A549 (cell line): ENCODE data around the gene STMN3. TPM values are rescaled to one million over a fixed set of nuclear protein-coding genes. Genes with fewer than 3 reads are reported as not detected.

Experiments used
- ATAC-seq, 2 experiments: fragments of 200-7000 bp in 1 of 2; fragments of >200 bp in 1 of 2; cut with Nextera tagmentation in 1 of 2; cut with Tn5 transposase in 1 of 2; 3 replicates each; pipeline versions ENCODE4 v1.8.0 to v1.9.1; 2018 to 2020; ENCODE audit warnings: mild to moderate bottlenecking in 1 of 2, moderate library complexity in 1 of 2
- CTCF ChIA-PET: fragments of 300-600 bp; sonication (Branson Sonifier 250); formaldehyde crosslinking; extraction: SDS; loops from one replicate; lab custom pipeline; 2021; ENCODE audit warnings: antibody characterized with exemption, inconsistent platforms; lab: Yijun Ruan, JAX
- POLR2A ChIA-PET: fragments of 350-600 bp; formaldehyde crosslinking; extraction: SDS; loops from one replicate; lab custom pipeline; 2021; ENCODE audit warnings: antibody characterized with exemption, inconsistent platforms; lab: Yijun Ruan, JAX
- DNase-seq, 2 experiments: peaks; one replicate each; pipeline versions ENCODE4 v3.0.0 to v3.0.0-alpha.2; 2011 to 2016; ENCODE audit warnings: low read depth in 1 of 2, low spot score in 1 of 2
- FAIRE-seq: peaks from 2 replicates; lab custom pipeline; 2011; peaks lifted over from hg19 to GRCh38; lab: Jason Lieb, UNC
- H3K27ac ChIP-seq, 2 experiments: fragments of >200 bp; sonication (Bioruptor Twin); formaldehyde crosslinking; 3 replicates each; pipeline ENCODE4 v1.5.1; 2016 to 2017
- H3K4me1 ChIP-seq: fragments of >200 bp; sonication (Bioruptor Twin); formaldehyde crosslinking; 3 replicates; pipeline ENCODE4 v1.6.1; 2016
- H3K4me2 ChIP-seq: fragments of >200 bp; sonication (Bioruptor Twin); formaldehyde crosslinking; 3 replicates; pipeline ENCODE4 v1.6.1; 2016
- H3K4me3 ChIP-seq: fragments of >200 bp; sonication (Bioruptor Twin); formaldehyde crosslinking; 3 replicates; pipeline ENCODE4 v1.5.1; 2016
- H3K9me3 ChIP-seq: fragments of >200 bp; sonication (Bioruptor Twin); formaldehyde crosslinking; 3 replicates; pipeline ENCODE4 v1.6.1; 2016
- CBX8 ChIP-seq: fragments of 200-600 bp; sonication (generic); IDR thresholded peaks from 2 replicates; pipeline ENCODE4 v1.6.1; 2016
- E2F6 ChIP-seq: IDR thresholded peaks from 2 replicates; pipeline ENCODE4 v1.6.1; 2012; ENCODE audit warnings: low read depth, borderline replicate concordance
- EHMT2 ChIP-seq: fragments of 200-600 bp; sonication (generic); IDR thresholded peaks from 2 replicates; pipeline ENCODE4 v1.6.1; 2016; ENCODE audit warnings: antibody characterized with exemption, low read depth, mild to moderate bottlenecking, moderate library complexity
- FOXS1 ChIP-seq: fragments of 250-450 bp; sonication (Bioruptor Pico); IDR thresholded peaks from 2 replicates; pipeline ENCODE4 v1.5.0; 2020; ENCODE audit warnings: mild to moderate bottlenecking, moderate library complexity
- GATA3 ChIP-seq: IDR thresholded peaks from 2 replicates; pipeline ENCODE4 v1.6.1; 2012; ENCODE audit warnings: borderline replicate concordance
- HEYL ChIP-seq: fragments of 250-450 bp; sonication (Bioruptor Pico); IDR thresholded peaks from 2 replicates; pipeline ENCODE4 v1.8.0; 2021; ENCODE audit warnings: mild to moderate bottlenecking, moderate library complexity
- HOXA7 ChIP-seq: fragments of 250-450 bp; sonication (Bioruptor Pico); IDR thresholded peaks from 2 replicates; pipeline ENCODE4 v1.5.0; 2020; ENCODE audit warnings: mild to moderate bottlenecking, moderate library complexity
- HOXB13 ChIP-seq: fragments of 250-450 bp; sonication (Bioruptor Pico); IDR thresholded peaks from 2 replicates; pipeline ENCODE4 v1.5.0; 2020; ENCODE audit warnings: low read depth, mild to moderate bottlenecking, moderate library complexity
- JUN ChIP-seq, 2 experiments: fragments of >200 bp; sonication (Bioruptor Twin); formaldehyde crosslinking; IDR thresholded peaks; 2 replicates in 1 of 2; 3 replicates in 1 of 2; pipeline ENCODE4 v1.6.1; 2016 to 2017
- JUNB ChIP-seq: fragments of >200 bp; sonication (Bioruptor Twin); formaldehyde crosslinking; IDR thresholded peaks from 2 replicates; pipeline ENCODE4 v1.6.1; 2016
- KDM5A ChIP-seq: fragments of 200-600 bp; sonication (generic); IDR thresholded peaks from 2 replicates; pipeline ENCODE4 v1.6.1; 2016; ENCODE audit warnings: antibody characterized with exemption, mild to moderate bottlenecking
- PHF8 ChIP-seq: fragments of 200-600 bp; sonication (generic); IDR thresholded peaks from 2 replicates; pipeline ENCODE4 v1.6.1; 2016; ENCODE audit warnings: low read depth, mild to moderate bottlenecking, antibody characterized with exemption, moderate library complexity, borderline replicate concordance
- RAD21 ChIP-seq, 2 experiments: fragments of >200 bp in 1 of 2; sonication (Bioruptor Twin) in 1 of 2; formaldehyde crosslinking in 1 of 2; IDR thresholded peaks in 1 of 2; conservative IDR thresholded peaks in 1 of 2; 2 replicates in 1 of 2; 3 replicates in 1 of 2; pipeline ENCODE4 v1.6.1; 2012 to 2018; ENCODE audit warnings: inconsistent platforms in 1 of 2
- RARB ChIP-seq: fragments of 250-450 bp; sonication (Bioruptor Pico); IDR thresholded peaks from 2 replicates; pipeline ENCODE4 v1.8.0; 2021; ENCODE audit warnings: mild to moderate bottlenecking, moderate library complexity
- REST ChIP-seq: fragments of 200-600 bp; sonication (generic); IDR thresholded peaks from 2 replicates; pipeline ENCODE4 v1.6.1; 2016; ENCODE audit warnings: antibody characterized with exemption, mild to moderate bottlenecking, moderate library complexity
- RFX5 ChIP-seq: fragments of 450-650 bp; IDR thresholded peaks from 2 replicates; pipeline ENCODE4 v1.7.1; 2014; ENCODE audit warnings: antibody characterized with exemption, mild to moderate bottlenecking, moderate library complexity
- RNF2 ChIP-seq: fragments of 200-600 bp; sonication (generic); IDR thresholded peaks from 2 replicates; pipeline ENCODE4 v1.6.1; 2016; ENCODE audit warnings: low read depth, mild to moderate bottlenecking, antibody characterized with exemption, moderate library complexity, borderline replicate concordance
- SMC3 ChIP-seq: fragments of >200 bp; sonication (Bioruptor Twin); formaldehyde crosslinking; IDR thresholded peaks from 3 replicates; pipeline ENCODE4 v1.6.1; 2018; ENCODE audit warnings: inconsistent platforms
- SREBF2 ChIP-seq: fragments of 450-650 bp; IDR thresholded peaks from 2 replicates; pipeline ENCODE4 v1.6.1; 2014; ENCODE audit warnings: mild to moderate bottlenecking, moderate library complexity
- ZFP36 ChIP-seq: fragments of 450-650 bp; IDR thresholded peaks from 2 replicates; pipeline ENCODE4 v1.6.1; 2014; ENCODE audit warnings: borderline replicate concordance; ENCODE audit not compliant: partially characterized antibody
- WGBS: methylation state at CpG from one replicate; pipeline ENCODE4 v1.1.6; 2017; ENCODE audit errors: missing lambda C conversion rate; 5-methylcytosine and 5-hydroxymethylcytosine counted together
- polyA plus RNA-seq, 4 experiments: library from polyadenylated mRNA; depleted of rRNA in 3 of 4; stranded (reverse); fragments of >200 nt; fragmentation: RNase III in 1 of 4; extraction: RNeasy Plus Mini Kit Qiagen cat#74134 plus additional on column Dnase treatment in 1 of 4; gene quantifications; 2 replicates in 3 of 4; 3 replicates in 1 of 4; pipeline ENCODE4 v1.2.3, GENCODE V29; 2011 to 2017
- TF ChIP-seq, protein P1 (sequence below): fragments of >200 bp; sonication (Bioruptor Twin); formaldehyde crosslinking; IDR thresholded peaks from 3 replicates; pipeline ENCODE4 v1.5.1; 2016
- TF ChIP-seq, protein P2 (sequence below): fragments of 150-350 bp; IDR thresholded peaks from 2 replicates; pipeline ENCODE4 v1.6.1; 2014; ENCODE audit warnings: low read depth, mild to moderate bottlenecking, low read length
- TF ChIP-seq, protein P3 (sequence below): IDR thresholded peaks from 2 replicates; pipeline ENCODE4 v1.6.1; 2012
- TF ChIP-seq, protein P4 (sequence below): fragments of 450-650 bp; IDR thresholded peaks from 2 replicates; pipeline ENCODE4 v1.6.1; 2014; ENCODE audit warnings: antibody characterized with exemption
- TF ChIP-seq, protein P5 (sequence below): fragments of >200 bp; sonication (Bioruptor Twin); formaldehyde crosslinking; IDR thresholded peaks from 3 replicates; pipeline ENCODE4 v1.6.1; 2016

The STMN3 gene
- polyA plus RNA-seq, 2 of the 4 experiments (the other 2 are of a cell fraction): 2.8 to 3.2 TPM

DNA sequence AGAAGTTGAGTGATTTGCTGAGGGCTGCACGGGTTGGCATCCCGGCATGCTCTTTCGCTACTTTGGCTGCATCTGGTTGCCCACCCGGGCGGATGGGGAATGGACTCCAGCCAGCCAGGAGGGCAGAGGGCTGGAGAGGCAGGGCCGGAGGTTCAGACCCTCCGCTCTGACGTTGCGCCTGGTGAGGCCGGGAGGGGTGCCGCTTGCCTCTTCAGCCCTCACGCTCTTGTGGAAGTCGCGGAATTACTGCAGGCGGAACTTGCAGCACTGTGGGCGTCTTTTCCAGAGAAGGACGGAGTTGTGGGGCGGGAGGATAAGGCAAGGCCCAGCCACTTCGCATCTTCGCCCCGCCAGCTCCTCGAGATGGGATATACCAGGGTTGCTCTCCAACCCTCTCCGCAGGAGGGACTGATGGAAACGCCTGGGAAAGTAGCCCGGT lies 5.5 kb upstream of the STMN3 start (continued):
- TF ChIP-seq HOXA7 (CRISPR knock-in tag) (no peak), SREBF2 (no peak), HOXB13 (CRISPR knock-in tag) (no peak), ZFP36 (no peak)
- TF ChIP-seq, protein P1, sequence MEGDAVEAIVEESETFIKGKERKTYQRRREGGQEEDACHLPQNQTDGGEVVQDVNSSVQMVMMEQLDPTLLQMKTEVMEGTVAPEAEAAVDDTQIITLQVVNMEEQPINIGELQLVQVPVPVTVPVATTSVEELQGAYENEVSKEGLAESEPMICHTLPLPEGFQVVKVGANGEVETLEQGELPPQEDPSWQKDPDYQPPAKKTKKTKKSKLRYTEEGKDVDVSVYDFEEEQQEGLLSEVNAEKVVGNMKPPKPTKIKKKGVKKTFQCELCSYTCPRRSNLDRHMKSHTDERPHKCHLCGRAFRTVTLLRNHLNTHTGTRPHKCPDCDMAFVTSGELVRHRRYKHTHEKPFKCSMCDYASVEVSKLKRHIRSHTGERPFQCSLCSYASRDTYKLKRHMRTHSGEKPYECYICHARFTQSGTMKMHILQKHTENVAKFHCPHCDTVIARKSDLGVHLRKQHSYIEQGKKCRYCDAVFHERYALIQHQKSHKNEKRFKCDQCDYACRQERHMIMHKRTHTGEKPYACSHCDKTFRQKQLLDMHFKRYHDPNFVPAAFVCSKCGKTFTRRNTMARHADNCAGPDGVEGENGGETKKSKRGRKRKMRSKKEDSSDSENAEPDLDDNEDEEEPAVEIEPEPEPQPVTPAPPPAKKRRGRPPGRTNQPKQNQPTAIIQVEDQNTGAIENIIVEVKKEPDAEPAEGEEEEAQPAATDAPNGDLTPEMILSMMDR: no peak

- FAIRE-seq: no peak
- TF ChIP-seq RARB (CRISPR knock-in tag) (no peak), JUN (IDR thresholded peaks at IDR 0.05) (peak; percentile 64 to 92), GATA3 (no peak), JUNB (no peak), PHF8 (peak; percentile 61; the same call in 1 of the 2 replicates), RNF2 (no peak), KDM5A (peak; percentile 83), RAD21 (conservative IDR thresholded peaks at IDR 0.05 in 1 of 2, IDR thresholded peaks at IDR 0.05 in 1 of 2) (0 out of 5 replicates have a peak, but pooled peaks have one; percentile 3 to 9), CBX8 (no peak), EHMT2 (no peak), HOXB13 (CRISPR knock-in tag) (0 out of 2 replicates have a peak, but pooled peaks have one; percentile 53), ZFP36 (no peak), E2F6 (peak; percentile 49; the same call in 1 of the 2 replicates), HEYL (CRISPR knock-in tag) (no peak), SMC3 (no peak; the same call in 2 of the 3 replicates), FOXS1 (peak; percentile 54; the same call in 1 of the 2 replicates), REST (no peak), RFX5 (peak; percentile 51; the same call in 1 of the 2 replicates), SREBF2 (no peak)
- TF ChIP-seq, protein P2, sequence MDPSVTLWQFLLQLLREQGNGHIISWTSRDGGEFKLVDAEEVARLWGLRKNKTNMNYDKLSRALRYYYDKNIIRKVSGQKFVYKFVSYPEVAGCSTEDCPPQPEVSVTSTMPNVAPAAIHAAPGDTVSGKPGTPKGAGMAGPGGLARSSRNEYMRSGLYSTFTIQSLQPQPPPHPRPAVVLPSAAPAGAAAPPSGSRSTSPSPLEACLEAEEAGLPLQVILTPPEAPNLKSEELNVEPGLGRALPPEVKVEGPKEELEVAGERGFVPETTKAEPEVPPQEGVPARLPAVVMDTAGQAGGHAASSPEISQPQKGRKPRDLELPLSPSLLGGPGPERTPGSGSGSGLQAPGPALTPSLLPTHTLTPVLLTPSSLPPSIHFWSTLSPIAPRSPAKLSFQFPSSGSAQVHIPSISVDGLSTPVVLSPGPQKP: no peak
- TF ChIP-seq, protein P3, sequence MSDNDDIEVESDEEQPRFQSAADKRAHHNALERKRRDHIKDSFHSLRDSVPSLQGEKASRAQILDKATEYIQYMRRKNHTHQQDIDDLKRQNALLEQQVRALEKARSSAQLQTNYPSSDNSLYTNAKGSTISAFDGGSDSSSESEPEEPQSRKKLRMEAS: peak; percentile 78
- TF ChIP-seq, protein P4, sequence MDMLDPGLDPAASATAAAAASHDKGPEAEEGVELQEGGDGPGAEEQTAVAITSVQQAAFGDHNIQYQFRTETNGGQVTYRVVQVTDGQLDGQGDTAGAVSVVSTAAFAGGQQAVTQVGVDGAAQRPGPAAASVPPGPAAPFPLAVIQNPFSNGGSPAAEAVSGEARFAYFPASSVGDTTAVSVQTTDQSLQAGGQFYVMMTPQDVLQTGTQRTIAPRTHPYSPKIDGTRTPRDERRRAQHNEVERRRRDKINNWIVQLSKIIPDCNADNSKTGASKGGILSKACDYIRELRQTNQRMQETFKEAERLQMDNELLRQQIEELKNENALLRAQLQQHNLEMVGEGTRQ: no peak
- TF ChIP-seq, protein P5, sequence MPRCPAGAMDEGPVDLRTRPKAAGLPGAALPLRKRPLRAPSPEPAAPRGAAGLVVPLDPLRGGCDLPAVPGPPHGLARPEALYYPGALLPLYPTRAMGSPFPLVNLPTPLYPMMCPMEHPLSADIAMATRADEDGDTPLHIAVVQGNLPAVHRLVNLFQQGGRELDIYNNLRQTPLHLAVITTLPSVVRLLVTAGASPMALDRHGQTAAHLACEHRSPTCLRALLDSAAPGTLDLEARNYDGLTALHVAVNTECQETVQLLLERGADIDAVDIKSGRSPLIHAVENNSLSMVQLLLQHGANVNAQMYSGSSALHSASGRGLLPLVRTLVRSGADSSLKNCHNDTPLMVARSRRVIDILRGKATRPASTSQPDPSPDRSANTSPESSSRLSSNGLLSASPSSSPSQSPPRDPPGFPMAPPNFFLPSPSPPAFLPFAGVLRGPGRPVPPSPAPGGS: 0 out of 3 replicates have a peak, but pooled peaks have one; percentile 50
These were observed 4.9 kb upstream of the STMN3 start, which contains the start of gene RTEL1 for GRCh38 chr20:63657937-63658748. TSS of gene RTEL1 (plus strand) at chr20:63658312. CDS start at chr20:63659403, 1,091 bp downstream.

More at GRCh38 chr20:63657937-63658748, 4.9 kb upstream of the STMN3 start, which contains the start of gene RTEL1:
- POLR2A ChIA-PET: interaction anchor here (0.8 to 1.2 kb wide), 5 partner anchors 17 to 89 kb away, joined by 3 to 9 read pairs (median 5); partner anchors contain the start of genes ARFRP1, GMEB2 and ZGPAT
- Histone ChIP-seq H3K4me1 (peaks cover 10% of the 10 kb centered on the region; the same call in 2 of the 3 replicates), H3K4me3 (peak within 1 kb of the TSS; percentile 74), H3K4me2 (peak within 1 kb of the TSS; percentile 90), H3K27ac (peak within 1 kb of the TSS; percentile 83 to 93), H3K9me3 (no peaks in the 10 kb centered on the region)
- ATAC-seq (peak; percentile 95 to 98), DNase-seq (peak; percentile 92 to 97)
- WGBS: 31% methylated on average over 29 of the region's 73 CpGs
- CTCF ChIA-PET: interaction anchor here (1.2 to 2.0 kb wide), 2 partner anchors 31 to 120 kb away, joined by 4 to 7 read pairs; no protein-coding TSS in a partner anchor
